ELR (cell line): ENCODE results near the gene MCTP2.

Source experiments
- DNase-seq: peaks from one replicate; pipeline ENCODE4 v3.0.0-alpha.2; 2015; ENCODE audit warnings: low read depth

MCTP2 gene

GRCh38 chr15:94298364-94298763, 67.0 kb downstream of the MCTP2 start:
- DNase-seq, result no peak

GRCh38 chr15:94300612-94301011, 69.3 kb downstream of the MCTP2 start:
- DNase-seq, result no peak

- DNase-seq, result no peak
Measured at GRCh38 chr15:94305133-94305532, 73.8 kb downstream of the MCTP2 start.

- no peak for DNase-seq
Measured at GRCh38 chr15:94306700-94307650, 75.6 kb downstream of the MCTP2 start.

- no peak for DNase-seq
Measured at GRCh38 chr15:94312946-94313345, 81.6 kb downstream of the MCTP2 start.

GRCh38 chr15:94314639-94315038, 83.3 kb downstream of the MCTP2 start:
- DNase-seq, result no peak

GRCh38 chr15:94317211-94317610, 85.8 kb downstream of the MCTP2 start:
- DNase-seq, result no peak

- no peak for DNase-seq
Measured at GRCh38 chr15:94322141-94322540, 90.8 kb downstream of the MCTP2 start.

- DNase-seq, result no peak
Measured at GRCh38 chr15:94323076-94323475, 91.7 kb downstream of the MCTP2 start.

GRCh38 chr15:94324117-94324826, 92.9 kb downstream of the MCTP2 start:
- DNase-seq, result peak; percentile 25

- no peak for DNase-seq
Measured at GRCh38 chr15:94324835-94325767, 93.7 kb downstream of the MCTP2 start.

GRCh38 chr15:94327356-94327936, 96.1 kb downstream of the MCTP2 start:
- DNase-seq, result peak; percentile 19

- DNase-seq, result no peak
Measured at GRCh38 chr15:94331731-94332130, 100.4 kb downstream of the MCTP2 start.

GRCh38 chr15:94335616-94336015, 104.3 kb downstream of the MCTP2 start:
- no peak for DNase-seq

GRCh38 chr15:94336817-94337467, 105.6 kb downstream of the MCTP2 start:
- DNase-seq, result no peak

- no peak for DNase-seq
Measured at GRCh38 chr15:94338243-94338846, 107.0 kb downstream of the MCTP2 start.

- DNase-seq, result no peak
Measured at GRCh38 chr15:94346282-94346681, 114.9 kb downstream of the MCTP2 start.

GRCh38 chr15:94348084-94348483, 116.7 kb downstream of the MCTP2 start:
- no peak for DNase-seq

GRCh38 chr15:94351031-94351535, 119.7 kb downstream of the MCTP2 start:
- no peak for DNase-seq
